Activated naive CD4-positive, alpha-beta T cell treated with anti-CD3 and anti-CD28 coated beads, Interleukin-2, amount 50 U/mL, for 16 hours (primary cell): ENCODE data around the gene RIMBP2.

ENCODE experiments used
- DNase-seq: peaks from one replicate; pipeline ENCODE4 v3.0.0-alpha.2; 2020

RIMBP2 gene

DNA sequence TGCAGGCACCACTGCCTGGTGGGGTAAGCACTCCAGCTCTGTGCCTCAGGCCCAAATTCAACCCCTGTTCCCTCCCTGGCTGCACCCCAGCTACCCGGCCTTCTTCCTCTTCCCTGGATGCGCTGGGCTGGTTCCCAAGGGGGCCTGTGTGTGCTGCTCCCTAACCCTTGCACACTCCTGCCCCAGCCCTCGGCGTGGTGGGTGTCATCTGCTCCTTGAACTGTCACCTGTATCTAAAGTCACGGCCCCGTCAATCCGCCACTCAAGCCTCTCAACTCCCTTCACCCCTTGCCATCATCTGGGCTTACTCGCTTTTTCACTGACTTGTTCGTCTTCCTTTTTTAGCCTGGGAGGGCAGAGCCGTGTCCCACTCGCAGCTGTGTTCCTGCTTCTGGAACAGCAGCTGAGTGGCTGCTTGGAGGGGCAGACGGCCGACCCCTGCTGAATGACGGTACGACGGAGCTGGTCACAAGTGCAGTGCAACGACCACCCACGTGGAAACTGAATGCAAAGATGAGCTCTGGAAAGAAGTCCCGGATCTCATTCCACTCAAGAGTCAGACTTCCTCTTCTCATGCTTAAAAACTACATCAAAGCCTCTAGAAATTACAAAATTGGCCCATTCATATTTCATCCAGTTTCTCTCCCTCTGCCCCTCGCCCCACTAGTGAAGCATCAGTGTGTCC, 239.5 kb downstream of the RIMBP2 start:
- no peak for DNase-seq

- no peak for DNase-seq
Observed at GRCh38 chr12:130474599-130475269, 241.4 kb downstream of the RIMBP2 start.

GRCh38 chr12:130473266-130473665, 242.8 kb downstream of the RIMBP2 start:
- no peak for DNase-seq

GRCh38 chr12:130470969-130471368, 245.1 kb downstream of the RIMBP2 start:
- DNase-seq, result no peak

DNA sequence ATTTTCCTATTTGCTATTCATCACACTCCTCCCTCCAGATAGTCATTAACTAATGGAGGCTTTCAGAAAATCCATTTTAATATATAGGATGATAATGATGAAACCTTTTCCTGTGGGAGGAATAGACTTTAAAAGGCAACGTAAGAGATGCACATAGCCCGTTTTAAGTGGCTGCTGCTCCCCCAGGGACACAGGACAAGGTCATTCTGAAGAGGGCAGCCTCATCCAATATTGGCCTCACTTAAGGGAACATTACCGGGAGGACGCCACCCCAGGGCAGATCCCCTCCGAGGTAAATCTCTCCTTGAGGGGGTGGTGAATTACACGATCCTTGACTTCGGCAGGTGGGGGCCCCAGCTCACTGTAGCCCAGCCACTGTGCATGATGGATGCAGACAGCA, 246.5 kb downstream of the RIMBP2 start:
- DNase-seq, result no peak

GRCh38 chr12:130468700-130469245, 247.3 kb downstream of the RIMBP2 start:
- DNase-seq, result no peak

- no peak for DNase-seq
Observed at GRCh38 chr12:130468186-130468585, 247.9 kb downstream of the RIMBP2 start.

GRCh38 chr12:130465626-130466025, 250.5 kb downstream of the RIMBP2 start:
- no peak for DNase-seq

DNA sequence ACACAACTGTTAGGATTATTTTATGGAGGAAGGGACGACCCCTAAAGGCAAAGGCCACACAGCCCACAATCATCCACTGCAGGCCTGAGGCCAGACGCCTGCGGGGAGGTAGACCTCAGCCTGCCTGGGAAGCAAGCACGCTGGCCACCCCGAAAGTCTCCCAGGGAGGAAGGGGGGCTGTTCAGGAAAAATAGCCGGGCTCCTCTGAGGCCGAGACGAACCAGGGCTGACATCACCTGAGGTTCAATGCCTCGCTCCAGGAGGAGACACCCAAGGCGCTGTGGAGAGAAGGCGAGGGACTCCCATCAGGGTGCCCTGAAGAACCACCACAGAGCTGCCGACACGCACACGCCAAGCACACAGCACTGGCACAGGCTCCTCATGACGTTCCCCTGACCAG, 251.1 kb downstream of the RIMBP2 start:
- DNase-seq, result no peak

DNA sequence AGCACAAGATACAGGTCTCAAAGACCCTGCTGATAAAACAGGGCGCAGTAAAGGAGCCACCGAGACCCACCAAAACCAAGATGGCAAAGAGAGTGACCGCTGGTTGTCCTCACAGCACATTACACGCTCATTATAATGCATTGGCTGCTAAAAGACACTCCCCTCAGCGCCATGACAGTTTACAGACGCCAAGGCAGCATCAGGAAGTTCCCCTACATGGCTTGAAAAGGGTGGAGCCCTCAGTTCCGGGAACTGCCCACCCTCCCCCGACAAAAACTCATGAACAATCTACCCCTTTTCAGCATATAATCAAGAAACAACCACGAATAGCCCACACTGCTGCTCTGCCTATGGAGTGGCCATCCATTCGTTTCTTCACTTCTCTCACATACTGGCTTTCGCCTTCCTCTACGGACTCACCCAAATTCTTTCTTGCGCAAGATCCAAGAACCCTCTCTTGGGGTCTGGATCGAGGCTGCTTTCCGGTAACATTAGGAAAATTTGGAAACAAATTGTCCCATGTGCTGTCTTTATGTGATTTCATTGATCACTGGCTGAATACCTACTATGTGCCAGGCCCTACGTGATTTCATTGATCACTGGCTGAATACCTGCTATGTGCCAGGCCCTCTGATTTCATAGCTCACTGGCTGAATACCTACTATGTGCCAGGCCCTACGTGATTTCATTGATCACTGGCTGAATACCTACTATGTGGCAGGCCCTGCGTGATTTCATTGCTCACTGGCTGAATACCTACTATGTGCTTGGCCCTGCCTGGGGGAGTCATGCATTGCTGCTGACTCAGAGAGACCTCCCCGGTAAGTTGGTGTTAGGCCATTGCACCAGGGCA, 252.1 kb downstream of the RIMBP2 start:
- no peak for DNase-seq

DNA sequence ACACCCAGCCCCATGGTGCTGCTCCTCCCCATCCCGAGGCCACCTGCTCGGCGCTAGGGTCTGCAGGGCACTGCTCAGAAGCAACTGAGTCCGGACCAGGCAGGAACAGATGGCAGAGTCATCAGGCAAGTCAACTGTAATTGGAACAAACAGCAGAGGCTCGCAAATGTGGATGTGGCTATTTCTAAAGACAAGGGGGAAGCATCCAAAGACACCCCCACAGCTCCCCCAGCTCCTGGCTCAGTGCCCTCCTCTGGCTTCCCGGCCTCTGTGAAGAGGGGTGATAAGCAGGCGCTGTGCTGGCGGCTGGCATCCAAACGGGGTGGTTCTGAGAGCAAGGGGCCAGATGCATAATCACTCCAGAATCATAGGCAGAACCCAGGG, 252.8 kb downstream of the RIMBP2 start:
- DNase-seq, result no peak

GRCh38 chr12:130462558-130463274, 253.4 kb downstream of the RIMBP2 start:
- DNase-seq, result no peak

DNA sequence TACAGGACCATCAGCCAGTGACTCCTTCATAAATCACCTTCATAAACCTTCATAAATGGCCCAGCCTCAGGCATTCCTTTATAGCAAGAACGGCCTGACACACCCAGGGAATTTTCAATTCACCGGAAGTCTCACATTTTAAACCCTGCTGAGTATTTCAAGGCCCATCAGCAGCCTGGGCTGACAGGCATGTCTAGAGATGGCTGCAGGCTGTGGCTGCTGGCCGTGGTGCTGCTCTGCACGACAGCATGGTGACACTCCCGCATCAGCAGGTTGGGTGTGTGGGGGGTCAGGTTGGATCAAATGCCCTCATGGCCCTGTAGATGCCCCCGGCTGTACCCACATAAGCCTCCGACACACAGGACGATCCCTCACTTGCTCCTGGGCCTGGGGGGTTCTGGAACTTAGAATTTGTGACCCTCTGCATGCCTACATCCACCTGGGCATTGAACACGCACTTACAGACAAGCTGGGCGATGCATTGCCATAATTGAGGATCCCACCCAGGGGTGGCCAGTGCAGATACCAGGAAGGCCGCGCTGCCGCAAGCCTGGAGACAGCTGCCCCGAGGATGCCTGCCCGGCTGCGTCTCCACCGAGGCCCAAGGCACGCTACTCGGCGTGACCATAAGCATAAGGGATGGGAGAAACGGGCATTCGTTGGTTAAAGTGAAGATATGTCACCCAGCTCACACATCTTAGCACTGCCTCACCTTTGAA, 254.1 kb downstream of the RIMBP2 start:
- no peak for DNase-seq

DNA sequence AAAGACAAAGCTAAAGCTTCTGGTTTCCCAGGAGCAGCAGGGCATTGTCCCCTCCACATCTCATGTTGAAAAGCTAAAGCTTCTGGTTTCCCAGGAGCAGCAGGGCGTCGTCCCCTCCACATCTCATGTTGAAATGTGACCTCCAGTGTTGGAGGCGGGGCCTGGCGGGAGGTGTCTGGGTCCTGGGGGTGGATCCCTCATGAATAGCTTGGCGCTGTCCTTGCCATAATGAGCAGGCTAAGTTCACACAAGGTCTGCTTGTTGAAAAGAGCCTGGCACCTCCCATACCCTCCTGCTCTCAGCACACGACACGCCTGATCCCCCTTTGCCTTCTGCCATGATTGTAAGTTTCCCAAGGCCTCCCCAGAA, 254.7 kb downstream of the RIMBP2 start:
- DNase-seq, result no peak

DNA sequence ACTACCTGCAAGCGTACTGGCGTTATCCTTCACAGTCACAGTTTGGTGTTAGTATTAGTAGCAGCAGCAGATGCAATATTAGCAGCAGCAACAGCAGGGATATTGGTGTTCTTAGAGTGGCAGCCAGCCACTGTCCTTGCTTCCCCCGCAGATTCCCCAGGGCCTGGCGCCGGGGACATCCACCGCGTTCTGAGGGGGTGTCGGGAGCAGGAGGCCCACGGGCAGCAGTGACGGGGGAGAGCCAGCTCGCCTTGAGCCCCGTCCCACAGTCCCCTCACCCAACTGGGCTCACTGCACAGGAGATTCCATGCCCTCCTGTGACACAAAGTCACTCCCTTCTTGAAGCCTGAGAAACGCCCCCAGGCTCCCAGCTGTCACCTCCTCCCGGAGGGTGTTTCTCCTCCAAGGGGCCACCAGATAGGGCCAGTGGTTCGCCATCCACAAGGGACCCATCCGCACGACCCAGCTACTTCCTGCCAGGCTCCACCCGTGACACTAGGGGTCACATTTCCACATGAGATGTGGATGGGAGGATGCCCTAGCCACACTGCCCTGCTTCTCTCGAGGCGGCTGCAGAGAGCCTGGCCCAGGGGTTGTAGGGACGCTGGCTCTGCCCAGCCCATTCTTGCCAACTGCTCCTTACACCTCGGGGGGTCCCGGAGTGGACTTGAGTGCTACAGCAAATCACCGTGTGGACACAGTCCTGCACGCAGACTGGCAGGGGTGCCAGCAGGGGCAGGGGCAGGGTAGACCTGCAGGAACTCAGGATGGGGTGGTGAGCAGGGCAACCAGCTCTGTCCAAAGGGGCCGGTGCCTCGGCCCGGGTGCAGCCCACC, 255.3 kb downstream of the RIMBP2 start:
- DNase-seq, result no peak

DNA sequence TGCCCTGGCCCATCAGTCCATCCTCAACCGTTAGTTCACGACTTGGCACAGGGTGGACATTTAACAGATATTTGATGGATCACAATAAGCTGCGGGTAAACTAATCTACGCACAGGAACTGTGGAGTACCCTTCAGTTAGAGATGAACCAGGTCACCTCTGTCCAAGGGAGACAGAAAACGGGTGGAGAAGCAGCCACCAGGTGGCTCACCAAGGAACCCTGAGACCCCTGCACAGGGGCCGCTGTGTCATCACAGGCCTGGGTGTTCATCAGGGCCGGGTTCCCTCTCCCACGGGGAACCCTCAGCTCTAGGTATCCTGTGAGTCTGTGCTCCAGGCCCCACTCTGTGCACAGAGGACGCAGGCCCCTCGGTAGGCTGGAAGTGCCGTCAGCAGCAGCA, 256.2 kb downstream of the RIMBP2 start:
- no peak for DNase-seq

DNA sequence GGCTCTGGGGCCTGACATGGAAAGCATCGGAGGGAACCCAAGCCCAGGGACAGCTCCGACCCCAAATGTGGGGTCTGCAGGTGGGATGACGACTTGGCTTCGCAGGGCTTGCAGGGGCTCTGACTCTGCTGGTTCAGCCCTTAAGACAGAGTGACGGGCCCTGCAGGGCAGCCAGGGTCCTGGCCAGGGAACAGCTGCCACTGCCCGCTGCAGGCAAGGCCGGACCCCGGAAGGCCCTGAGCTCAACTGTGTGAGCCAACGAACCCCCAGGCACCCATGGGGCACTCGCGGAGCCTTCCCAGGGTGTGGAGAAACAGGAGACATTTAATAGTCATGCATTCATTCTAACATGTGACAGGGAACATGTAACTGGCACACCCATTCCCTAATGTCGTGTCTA, 257.8 kb downstream of the RIMBP2 start:
- DNase-seq, result no peak

DNA sequence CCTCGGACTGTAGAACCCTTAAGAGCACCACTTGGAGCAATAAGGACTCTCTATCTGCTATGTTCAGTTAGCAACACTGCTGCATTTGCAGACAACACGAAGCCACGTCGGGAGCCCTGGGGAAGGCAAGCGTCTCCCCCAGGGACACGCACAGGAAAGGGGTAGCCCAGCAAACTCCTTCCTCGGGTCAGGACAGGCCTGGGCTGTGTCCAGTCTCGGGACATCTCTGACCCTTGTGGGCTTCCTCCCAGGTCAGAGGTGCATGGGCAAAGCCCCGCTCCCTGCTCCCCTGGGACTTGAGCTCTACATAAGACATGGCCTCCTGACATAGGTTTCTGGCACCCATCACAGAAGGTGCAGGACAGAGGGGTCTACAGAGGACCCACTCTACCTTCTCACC, 258.9 kb downstream of the RIMBP2 start:
- DNase-seq, result no peak

- DNase-seq, result no peak
Observed at GRCh38 chr12:130456375-130457199, 259.5 kb downstream of the RIMBP2 start.

- DNase-seq, result no peak
Observed at GRCh38 chr12:130455161-130455560, 260.9 kb downstream of the RIMBP2 start.
